ENCODE data around the gene HGS. TPM values are rescaled to one million over a fixed set of nuclear protein-coding genes. Genes with fewer than 3 reads are reported as not detected.
A peak's percentile ranks its signal among the peaks of the same experiment; 100 is the strongest.

Gene HGS
- total RNA-seq, 1 donor from 2014 or later: 211 TPM

DNA sequence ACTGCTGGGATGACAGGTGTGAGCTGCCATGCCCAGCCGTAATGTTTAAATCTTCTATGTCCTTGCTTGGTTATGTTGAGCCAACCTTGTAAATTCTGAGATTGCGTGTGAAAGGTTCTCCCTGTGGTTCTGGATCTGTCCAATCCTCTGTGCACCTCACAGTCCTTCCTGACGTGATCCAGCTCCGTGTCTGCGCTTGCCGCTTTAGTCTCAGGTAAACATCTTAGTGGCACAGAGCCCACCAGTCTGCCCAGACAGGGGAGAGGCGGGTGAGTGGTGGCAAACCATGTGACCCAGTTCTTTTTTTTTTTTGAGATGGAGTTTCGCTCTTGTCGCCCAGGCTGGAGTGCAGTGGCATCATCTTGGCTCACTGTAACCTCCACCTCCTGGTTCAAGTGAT is 42.2 kb downstream of the HGS start:
- H3K36me3 ChIP-seq: no peaks in the 10 kb centered on the region
- no peak for DNase-seq (ENCODE audit: low spot score in 2 of 2)
- TF ChIP-seq, protein P1, sequence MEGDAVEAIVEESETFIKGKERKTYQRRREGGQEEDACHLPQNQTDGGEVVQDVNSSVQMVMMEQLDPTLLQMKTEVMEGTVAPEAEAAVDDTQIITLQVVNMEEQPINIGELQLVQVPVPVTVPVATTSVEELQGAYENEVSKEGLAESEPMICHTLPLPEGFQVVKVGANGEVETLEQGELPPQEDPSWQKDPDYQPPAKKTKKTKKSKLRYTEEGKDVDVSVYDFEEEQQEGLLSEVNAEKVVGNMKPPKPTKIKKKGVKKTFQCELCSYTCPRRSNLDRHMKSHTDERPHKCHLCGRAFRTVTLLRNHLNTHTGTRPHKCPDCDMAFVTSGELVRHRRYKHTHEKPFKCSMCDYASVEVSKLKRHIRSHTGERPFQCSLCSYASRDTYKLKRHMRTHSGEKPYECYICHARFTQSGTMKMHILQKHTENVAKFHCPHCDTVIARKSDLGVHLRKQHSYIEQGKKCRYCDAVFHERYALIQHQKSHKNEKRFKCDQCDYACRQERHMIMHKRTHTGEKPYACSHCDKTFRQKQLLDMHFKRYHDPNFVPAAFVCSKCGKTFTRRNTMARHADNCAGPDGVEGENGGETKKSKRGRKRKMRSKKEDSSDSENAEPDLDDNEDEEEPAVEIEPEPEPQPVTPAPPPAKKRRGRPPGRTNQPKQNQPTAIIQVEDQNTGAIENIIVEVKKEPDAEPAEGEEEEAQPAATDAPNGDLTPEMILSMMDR (IDR thresholded peaks at IDR 0.05): no peak
- intact Hi-C loops (cut with DNase I): no loop called here
- H3K27ac ChIP-seq: no peak overlapping the region
- no peak overlapping the region for H3K4me3 ChIP-seq
- no peaks in the 10 kb centered on the region for H3K27me3 ChIP-seq
- no peaks in the 10 kb centered on the region for H3K9me3 ChIP-seq
- peaks cover 0 to 8% of the 10 kb centered on the region in 2 donors for H3K4me1 ChIP-seq

DNA sequence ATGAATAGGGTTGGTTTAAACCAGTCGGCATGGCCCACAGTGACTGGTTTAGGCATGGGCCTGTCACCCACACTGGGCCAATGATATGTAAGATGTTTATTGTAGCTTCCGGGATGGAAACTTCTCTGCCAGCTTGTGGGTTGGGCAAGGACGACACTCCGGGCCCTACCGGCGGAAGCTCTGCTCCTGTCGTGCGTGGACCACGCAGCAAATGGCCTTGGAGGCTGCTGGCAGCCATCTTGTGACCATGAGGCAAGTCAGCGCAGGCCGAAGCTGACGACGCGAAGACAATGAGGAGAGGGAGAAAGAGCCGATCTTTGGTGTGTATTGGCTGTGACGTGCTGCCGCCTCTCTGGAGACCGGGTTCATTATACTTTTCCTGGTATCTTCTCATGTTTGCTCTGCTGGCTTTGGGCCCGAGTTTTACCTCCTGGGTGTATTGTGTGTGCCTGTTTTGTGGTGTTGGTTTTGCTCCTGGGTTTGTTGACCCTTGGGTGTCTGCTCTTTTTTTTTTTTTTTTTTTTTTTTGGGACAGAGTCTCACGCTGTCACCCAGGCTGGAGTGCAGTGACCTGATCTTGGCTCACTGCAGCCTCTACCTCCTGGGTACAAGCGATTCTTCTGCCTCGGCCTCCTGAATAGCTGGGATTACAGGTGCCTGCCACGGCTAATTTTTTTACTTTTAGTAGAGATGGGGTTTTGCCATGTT is 43.7 kb downstream of the HGS start:
- Histone ChIP-seq H3K27ac (no peak overlapping the region), H3K4me1 (peaks cover 0 to 4% of the 10 kb centered on the region in 2 donors), H3K4me3 (no peak overlapping the region), H3K36me3 (no peaks in the 10 kb centered on the region), H3K27me3 (no peaks in the 10 kb centered on the region), H3K9me3 (no peaks in the 10 kb centered on the region)
- DNase-seq (ENCODE audit: low spot score in 2 of 2): no peak
- intact Hi-C loops (cut with DNase I): no loop called here
- TF ChIP-seq, protein P1 (IDR thresholded peaks at IDR 0.05): no peak

- H3K27ac ChIP-seq: no peak overlapping the region
- H3K4me3 ChIP-seq: no peak overlapping the region
- H3K27me3 ChIP-seq: no peaks in the 10 kb centered on the region
- intact Hi-C loops (cut with DNase I): no loop called here
- no peaks in the 10 kb centered on the region for H3K36me3 ChIP-seq
- no peaks in the 10 kb centered on the region for H3K9me3 ChIP-seq
- peak in 1 of 2 donors; percentile 83 for DNase-seq (ENCODE audit: low spot score in 2 of 2)
- TF ChIP-seq, protein P1 (IDR thresholded peaks at IDR 0.05): peak; percentile 83 to 93 (median 91)
- H3K4me1 ChIP-seq: no peaks in the 10 kb centered on the region
Observed at GRCh38 chr17:81733507-81734404, 49.9 kb downstream of the HGS start.

GRCh38 chr17:81734405-81735263 is 50.8 kb downstream of the HGS start:
- Histone ChIP-seq H3K27me3 (no peaks in the 10 kb centered on the region), H3K27ac (no peak overlapping the region), H3K4me1 (no peaks in the 10 kb centered on the region), H3K9me3 (no peaks in the 10 kb centered on the region), H3K36me3 (no peaks in the 10 kb centered on the region), H3K4me3 (no peak overlapping the region)
- DNase-seq (ENCODE audit: low spot score in 2 of 2): no peak
- TF ChIP-seq, protein P1 (IDR thresholded peaks at IDR 0.05): no peak
- intact Hi-C loops (cut with DNase I): no loop called here
